HepG2 (cell line): Measurements from ENCODE around the gene F9. TPM values are rescaled to one million over a fixed set of nuclear protein-coding genes. Genes with fewer than 3 reads are reported as not detected.

Experiments used
- ATAC-seq: fragments of 200-7000 bp; cut with Tn5 transposase; 3 replicates; pipeline ENCODE4 v1.9.1; 2020; ENCODE audit warnings: mild to moderate bottlenecking, moderate library complexity
- BruUV-seq: library from RNA; stranded (reverse); fragments of 400-500 nt; replicated peaks from 2 replicates; lab custom pipeline; 2021; lab: Mats Ljungman, UMichigan
- CTCF ChIA-PET: fragments of 300-600 bp; formaldehyde crosslinking; extraction: SDS; loops from one replicate; lab custom pipeline; 2021; ENCODE audit warnings: low total read pairs, inconsistent platforms, low intra/inter-chr PET ratio; lab: Yijun Ruan, JAX
- POLR2A ChIA-PET: fragments of 350-600 bp; sonication (Branson Sonifier 250); formaldehyde crosslinking; loops from one replicate; lab custom pipeline; 2020; ENCODE audit warnings: antibody characterized with exemption, inconsistent platforms; lab: Yijun Ruan, JAX
- DNase-seq: peaks from one replicate; pipeline ENCODE4 v3.0.0-alpha.2; 2015; ENCODE audit warnings: low spot score
- FAIRE-seq: peaks from 3 replicates; lab custom pipeline; 2011; peaks lifted over from hg19 to GRCh38; lab: Jason Lieb, UNC
- H2AFZ ChIP-seq: one replicate; pipeline ENCODE4 v1.6.1; 2011; ENCODE audit warnings: low read length, inconsistent platforms
- H3K27ac ChIP-seq: fragments of 300-600 bp; 3 replicates; pipeline ENCODE4 v1.8.0; 2011; ENCODE audit warnings: mixed run types, mild to moderate bottlenecking, mixed read lengths, low read length, inconsistent platforms; ENCODE audit not compliant: insufficient read depth; ENCODE audit errors: extremely low read length
- H3K27me3 ChIP-seq, 2 experiments: fragments of 200-600 bp in 1 of 2; 2 replicates in 1 of 2; 3 replicates in 1 of 2; pipeline versions ENCODE4 v1.6.0 to v1.8.0; 2011; ENCODE audit warnings: low read length in 2 of 2, mild to moderate bottlenecking in 2 of 2, moderate library complexity in 2 of 2, inconsistent platforms in 1 of 2; ENCODE audit not compliant: insufficient read depth in 2 of 2, control insufficient read depth in 1 of 2
- H3K36me3 ChIP-seq, 2 experiments: fragments of 200-600 bp in 1 of 2; replicated peaks in 1 of 2; 2 replicates in 1 of 2; 3 replicates in 1 of 2; pipeline versions ENCODE4 v1.5.1 to v1.8.0; 2011; ENCODE audit warnings: low read length in 2 of 2, inconsistent platforms in 1 of 2; ENCODE audit not compliant: insufficient read depth in 2 of 2, control insufficient read depth in 1 of 2
- H3K4me1 ChIP-seq: 2 replicates; pipeline ENCODE4 v1.5.1; 2012; ENCODE audit warnings: low read length, inconsistent platforms; ENCODE audit not compliant: insufficient read depth
- H3K4me2 ChIP-seq: 2 replicates; pipeline ENCODE4 v1.6.0; 2011; ENCODE audit warnings: low read depth, low read length, inconsistent platforms
- H3K4me3 ChIP-seq, 3 experiments: fragments of 200-600 bp in 1 of 3; sonication (generic), shearing (Covaris generic) in 1 of 3; replicated peaks in 1 of 3; 2 replicates each; pipeline ENCODE4 v1.5.1; 2011 to 2016; ENCODE audit warnings: low read length in 3 of 3, inconsistent platforms in 2 of 3, low read depth in 2 of 3, mild to moderate bottlenecking in 2 of 3, control low read depth in 1 of 3, mixed read lengths in 1 of 3; ENCODE audit not compliant: insufficient read depth in 1 of 3
- H3K79me2 ChIP-seq: one replicate; pipeline ENCODE4 v1.6.1; 2011; ENCODE audit warnings: low read length, inconsistent platforms; ENCODE audit not compliant: insufficient read depth
- H3K9ac ChIP-seq: 2 replicates; pipeline ENCODE4 v1.6.0; 2011; ENCODE audit warnings: mild to moderate bottlenecking, low read depth, low read length, inconsistent platforms; ENCODE audit not compliant: insufficient read depth
- H3K9me3 ChIP-seq: 2 replicates; pipeline ENCODE4 v1.5.1; 2012; ENCODE audit warnings: mild to moderate bottlenecking, low read length
- H4K20me1 ChIP-seq: 2 replicates; pipeline ENCODE4 v1.6.0; 2011; ENCODE audit warnings: inconsistent platforms, mild to moderate bottlenecking, low read length, moderate library complexity; ENCODE audit not compliant: insufficient read depth
- AHR ChIP-seq: IDR thresholded peaks from 2 replicates; pipeline ENCODE4 v1.6.1; 2018; ENCODE audit warnings: missing genetic modification reagents, missing compliant biosample characterization
- GPN1 ChIP-seq: sonication (generic); formaldehyde crosslinking; IDR thresholded peaks from 2 replicates; pipeline ENCODE4 v1.5.1; 2020; ENCODE audit warnings: missing genetic modification reagents, borderline replicate concordance
- MEF2D ChIP-seq: sonication (generic); formaldehyde crosslinking; IDR thresholded peaks from 2 replicates; pipeline ENCODE4 v1.5.1; 2020; ENCODE audit warnings: mild to moderate bottlenecking, missing genetic modification reagents
- MYPOP ChIP-seq: sonication (generic); formaldehyde crosslinking; IDR thresholded peaks from 2 replicates; pipeline ENCODE4 v1.8.1; 2023; ENCODE audit warnings: mild to moderate bottlenecking, moderate library complexity, missing genetic modification reagents
- NFE2L2 ChIP-seq: fragments of 150-350 bp; IDR thresholded peaks from 2 replicates; pipeline ENCODE4 v1.6.1; 2014; ENCODE audit warnings: low read length
- RAD51 ChIP-seq: fragments of 450-650 bp; IDR thresholded peaks from 2 replicates; pipeline ENCODE4 v1.6.1; 2016; ENCODE audit warnings: borderline replicate concordance
- REXO4 ChIP-seq: sonication (generic); formaldehyde crosslinking; IDR thresholded peaks from 2 replicates; pipeline ENCODE4 v1.8.0; 2022; ENCODE audit warnings: missing genetic modification reagents, mild to moderate bottlenecking, borderline replicate concordance
- RFXAP ChIP-seq: sonication (generic); formaldehyde crosslinking; IDR thresholded peaks from 2 replicates; pipeline ENCODE4 v1.4.0; 2020; ENCODE audit warnings: missing genetic modification reagents, borderline replicate concordance
- SOX6 ChIP-seq, 2 experiments: fragments of 450-650 bp in 1 of 2; sonication (generic) in 1 of 2; formaldehyde crosslinking in 1 of 2; IDR thresholded peaks; 2 replicates each; pipeline versions ENCODE4 v1.4.0 to v1.6.1; 2017 to 2020; ENCODE audit warnings: antibody characterized with exemption in 1 of 2, mild to moderate bottlenecking in 1 of 2, missing genetic modification reagents in 1 of 2
- TCF7L2 ChIP-seq: IDR thresholded peaks from 2 replicates; pipeline ENCODE4 v1.6.1; 2011; ENCODE audit warnings: mild to moderate bottlenecking, low read depth, low read length, moderate library complexity
- ZC3H13 ChIP-seq: sonication (generic); formaldehyde crosslinking; IDR thresholded peaks from 2 replicates; pipeline ENCODE4 v1.8.1; 2023; ENCODE audit warnings: mild to moderate bottlenecking, missing genetic modification reagents, moderate library complexity
- ZNF180 ChIP-seq: sonication (generic); formaldehyde crosslinking; IDR thresholded peaks from 2 replicates; pipeline ENCODE4 v1.4.0; 2020; ENCODE audit warnings: low read depth, missing genetic modification reagents, borderline replicate concordance
- ZNF281 ChIP-seq: sonication (generic); formaldehyde crosslinking; IDR thresholded peaks from 2 replicates; pipeline ENCODE4 v1.4.0; 2020; ENCODE audit warnings: missing genetic modification reagents, borderline replicate concordance
- ZNF326 ChIP-seq: sonication (generic); formaldehyde crosslinking; IDR thresholded peaks from 2 replicates; pipeline ENCODE4 v1.4.0; 2020; ENCODE audit warnings: missing genetic modification reagents, borderline replicate concordance
- ZNF629 ChIP-seq: sonication (generic); formaldehyde crosslinking; conservative IDR thresholded peaks from 2 replicates; pipeline ENCODE4 v1.5.0; 2020; ENCODE audit warnings: missing genetic modification reagents
- WGBS: methylation state at CpG from one replicate; pipeline ENCODE4 v1.1.6; 2017; ENCODE audit warnings: low lambda C conversion rate; 5-methylcytosine and 5-hydroxymethylcytosine counted together
- in situ Hi-C: cut with HindIII; loops from 2 replicates; pipeline ENCODE4 v1.10.0; 2017; ENCODE audit warnings: low pct_unique_long_range_greater_than_20kb; ENCODE audit not compliant: extremely low pct_ligation_motif_present
- intact Hi-C: fragments of 100-400 bp; cut with micrococcal nuclease; formaldehyde crosslinking; loops from one replicate; pipeline ENCODE4 v1.10.0; 2022; ENCODE audit not compliant: unreplicated experiment
- polyA plus RNA-seq, 8 experiments: library from polyadenylated mRNA; depleted of rRNA in 3 of 8; stranded (reverse) in 7 of 8; unstranded in 1 of 8; fragments of >200 nt; fragmentation: Illumina TruSeq in 4 of 8; extraction: Trizol in 4 of 8; gene quantifications; 2 replicates each; pipeline versions ENCODE4 v1.2.1 to v1.2.3, GENCODE V29; 2011 to 2016; ENCODE audit warnings: low read depth in 4 of 8, missing spikeins in 1 of 8, mixed read lengths in 1 of 8; ENCODE audit not compliant: insufficient read depth in 1 of 8
- total RNA-seq, 5 experiments: library from RNA; depleted of rRNA; stranded (reverse); fragments of >200 nt; fragmentation: Illumina TruSeq; extraction: Trizol; gene quantifications; 2 replicates each; pipeline ENCODE4 v1.2.3, GENCODE V29; 2016; ENCODE audit warnings: low read depth in 1 of 5
- TF ChIP-seq, protein P1 (sequence below): IDR thresholded peaks from 2 replicates; pipeline ENCODE4 v1.6.1; 2012; ENCODE audit warnings: low read depth, low read length, improper control_type of control experiment

F9 gene
- total and polyA plus RNA-seq, 2 of the 13 experiments (the other 11 are each of a cell fraction or from before 2014, with no cell fraction given): not detected

DNA sequence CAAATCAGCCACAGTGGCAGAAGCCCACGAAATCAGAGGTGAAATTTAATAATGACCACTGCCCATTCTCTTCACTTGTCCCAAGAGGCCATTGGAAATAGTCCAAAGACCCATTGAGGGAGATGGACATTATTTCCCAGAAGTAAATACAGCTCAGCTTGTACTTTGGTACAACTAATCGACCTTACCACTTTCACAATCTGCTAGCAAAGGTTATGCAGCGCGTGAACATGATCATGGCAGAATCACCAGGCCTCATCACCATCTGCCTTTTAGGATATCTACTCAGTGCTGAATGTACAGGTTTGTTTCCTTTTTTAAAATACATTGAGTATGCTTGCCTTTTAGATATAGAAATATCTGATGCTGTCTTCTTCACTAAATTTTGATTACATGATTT is at the start of gene F9 (continued):
- TF ChIP-seq, protein P1, sequence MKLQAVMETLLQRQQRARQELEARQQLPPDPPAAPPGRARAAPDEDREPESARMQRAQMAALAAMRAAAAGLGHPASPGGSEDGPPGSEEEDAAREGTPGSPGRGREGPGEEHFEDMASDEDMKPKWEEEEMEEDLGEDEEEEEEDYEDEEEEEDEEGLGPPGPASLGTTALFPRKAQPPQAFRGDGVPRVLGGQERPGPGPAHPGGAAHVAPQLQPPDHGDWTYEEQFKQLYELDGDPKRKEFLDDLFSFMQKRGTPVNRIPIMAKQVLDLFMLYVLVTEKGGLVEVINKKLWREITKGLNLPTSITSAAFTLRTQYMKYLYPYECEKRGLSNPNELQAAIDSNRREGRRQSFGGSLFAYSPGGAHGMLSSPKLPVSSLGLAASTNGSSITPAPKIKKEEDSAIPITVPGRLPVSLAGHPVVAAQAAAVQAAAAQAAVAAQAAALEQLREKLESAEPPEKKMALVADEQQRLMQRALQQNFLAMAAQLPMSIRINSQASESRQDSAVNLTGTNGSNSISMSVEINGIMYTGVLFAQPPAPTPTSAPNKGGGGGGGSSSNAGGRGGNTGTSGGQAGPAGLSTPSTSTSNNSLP: no peak
- TF ChIP-seq NFE2L2: no peak
- no peak for TF ChIP-seq REXO4 (CRISPR knock-in tag)
- no peak for TF ChIP-seq SOX6 (IDR thresholded peaks at IDR 0.05)
- TF ChIP-seq SOX6 (CRISPR knock-in tag; IDR thresholded peaks at IDR 0.05): no peak

GRCh38 chrX:139483699-139484098 is 46.8 kb upstream of the F9 start:
- DNase-seq: no peak
- POLR2A ChIA-PET: no interaction called here
- FAIRE-seq: no peak
- H3K4me2 ChIP-seq: no peak overlapping the region
- no peaks in the 10 kb centered on the region for H4K20me1 ChIP-seq
- no peaks in the 10 kb centered on the region for H3K9me3 ChIP-seq
- intact Hi-C loops: no loop called here
- WGBS: 0% methylated on average over 1 of the region's 2 CpGs
- no peaks in the 10 kb centered on the region for H3K27me3 ChIP-seq
- no peak for ATAC-seq
- H3K27ac ChIP-seq: no peak overlapping the region
- no peak overlapping the region for H2AFZ ChIP-seq
- CTCF ChIA-PET: no interaction called here
- H3K79me2 ChIP-seq: no peaks in the 10 kb centered on the region
- no peak overlapping the region for H3K4me3 ChIP-seq
- BruUV-seq: no TSS peak
- no peaks in the 10 kb centered on the region for H3K4me1 ChIP-seq
- H3K9ac ChIP-seq: no peak overlapping the region
- H3K36me3 ChIP-seq: no peaks in the 10 kb centered on the region
- in situ Hi-C loops: no loop called here
- TF ChIP-seq RFXAP (CRISPR knock-in tag) (no peak), ZNF180 (CRISPR knock-in tag) (no peak), AHR (CRISPR knock-in tag) (no peak), GPN1 (CRISPR knock-in tag) (no peak), ZNF326 (CRISPR knock-in tag) (no peak), MYPOP (CRISPR knock-in tag) (no peak), ZC3H13 (CRISPR knock-in tag) (no peak), MEF2D (CRISPR knock-in tag) (no peak), RAD51 (no peak), TCF7L2 (no peak), ZNF629 (no peak), ZNF281 (CRISPR knock-in tag) (no peak)
